Measurements from ENCODE around the gene NFAT5. TPM values are rescaled to one million over a fixed set of nuclear protein-coding genes. Genes with fewer than 3 reads are reported as not detected.

The NFAT5 gene
- total and polyA plus RNA-seq, 2 donors from 2014 or later = 1.9 to 83.7 TPM

DNA sequence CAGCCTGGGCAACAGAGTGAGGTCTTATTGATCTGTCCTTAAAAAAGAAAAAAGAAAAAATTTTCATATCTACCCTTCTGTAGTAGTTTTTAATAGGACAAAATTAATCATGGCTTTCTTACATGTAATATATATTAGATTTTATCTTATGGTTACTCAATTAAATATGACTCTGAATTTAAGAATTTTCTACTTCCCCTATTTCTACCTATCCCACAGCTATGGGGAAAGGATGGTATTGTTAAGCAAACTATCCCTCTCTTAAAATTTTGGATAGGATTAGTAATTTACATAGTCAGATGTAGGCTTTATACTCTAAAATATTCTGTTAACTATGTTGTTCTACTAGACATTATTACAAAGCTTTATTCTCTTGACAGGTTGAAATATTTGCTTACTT is 98.1 kb downstream of the NFAT5 start:
- Histone ChIP-seq H3K9me3 (ENCODE audit: control insufficient read depth in 2 of 3, insufficient read depth in 1 of 3, low read length in 3 of 3) (no peaks in the 10 kb centered on the region), H3K36me3 (ENCODE audit: control insufficient read depth in 2 of 3, insufficient read depth in 3 of 3, low read length in 3 of 3) (peaks cover 0 to 15% (median 3%) of the 10 kb centered on the region in 3 donors), H3K4me1 (ENCODE audit: control insufficient read depth in 2 of 3, insufficient read depth in 2 of 3, low read depth in 1 of 3, low read length in 3 of 3) (no peaks in the 10 kb centered on the region), H3K27me3 (ENCODE audit: control insufficient read depth, insufficient read depth, low read length) (no peaks in the 10 kb centered on the region), H3K9ac (ENCODE audit: low read length in 3 of 3) (no peak overlapping the region), H3K4me3 (ENCODE audit: low read length in 3 of 3) (no peak overlapping the region), H3K27ac (ENCODE audit: low read depth in 2 of 2, low read length in 2 of 2) (no peak overlapping the region)
- FAIRE-seq = no peak
- TF ChIP-seq, protein P1, sequence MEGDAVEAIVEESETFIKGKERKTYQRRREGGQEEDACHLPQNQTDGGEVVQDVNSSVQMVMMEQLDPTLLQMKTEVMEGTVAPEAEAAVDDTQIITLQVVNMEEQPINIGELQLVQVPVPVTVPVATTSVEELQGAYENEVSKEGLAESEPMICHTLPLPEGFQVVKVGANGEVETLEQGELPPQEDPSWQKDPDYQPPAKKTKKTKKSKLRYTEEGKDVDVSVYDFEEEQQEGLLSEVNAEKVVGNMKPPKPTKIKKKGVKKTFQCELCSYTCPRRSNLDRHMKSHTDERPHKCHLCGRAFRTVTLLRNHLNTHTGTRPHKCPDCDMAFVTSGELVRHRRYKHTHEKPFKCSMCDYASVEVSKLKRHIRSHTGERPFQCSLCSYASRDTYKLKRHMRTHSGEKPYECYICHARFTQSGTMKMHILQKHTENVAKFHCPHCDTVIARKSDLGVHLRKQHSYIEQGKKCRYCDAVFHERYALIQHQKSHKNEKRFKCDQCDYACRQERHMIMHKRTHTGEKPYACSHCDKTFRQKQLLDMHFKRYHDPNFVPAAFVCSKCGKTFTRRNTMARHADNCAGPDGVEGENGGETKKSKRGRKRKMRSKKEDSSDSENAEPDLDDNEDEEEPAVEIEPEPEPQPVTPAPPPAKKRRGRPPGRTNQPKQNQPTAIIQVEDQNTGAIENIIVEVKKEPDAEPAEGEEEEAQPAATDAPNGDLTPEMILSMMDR (IDR thresholded peaks at IDR 0.05; ENCODE audit: borderline replicate concordance, extremely low read depth, insufficient read depth) = no peak
- intact Hi-C loops (cut with DNase I) = no loop called here
- no peak for DNase-seq

GRCh38 chr16:69669577-69669976 is 103.8 kb downstream of the NFAT5 start:
- intact Hi-C loops (cut with DNase I) = no loop called here
- Histone ChIP-seq H3K9ac (ENCODE audit: low read length in 3 of 3) (no peak overlapping the region), H3K36me3 (ENCODE audit: control insufficient read depth in 2 of 3, insufficient read depth in 3 of 3, low read length in 3 of 3) (peaks cover 0 to 10% (median 4%) of the 10 kb centered on the region in 3 donors), H3K27ac (ENCODE audit: low read depth in 2 of 2, low read length in 2 of 2) (no peak overlapping the region), H3K4me1 (ENCODE audit: control insufficient read depth in 2 of 3, insufficient read depth in 2 of 3, low read depth in 1 of 3, low read length in 3 of 3) (no peaks in the 10 kb centered on the region), H3K9me3 (ENCODE audit: control insufficient read depth in 2 of 3, insufficient read depth in 1 of 3, low read length in 3 of 3) (no peaks in the 10 kb centered on the region), H3K27me3 (ENCODE audit: control insufficient read depth, insufficient read depth, low read length) (no peaks in the 10 kb centered on the region), H3K4me3 (ENCODE audit: low read length in 3 of 3) (no peak overlapping the region)
- TF ChIP-seq, protein P1 (IDR thresholded peaks at IDR 0.05; ENCODE audit: borderline replicate concordance, extremely low read depth, insufficient read depth) = no peak
- no peak for FAIRE-seq
- no peak for DNase-seq

- Histone ChIP-seq H3K36me3 (ENCODE audit: control insufficient read depth in 2 of 3, insufficient read depth in 3 of 3, low read length in 3 of 3) (peaks cover 7 to 16% (median 8%) of the 10 kb centered on the region in 3 donors), H3K9me3 (ENCODE audit: control insufficient read depth in 2 of 3, insufficient read depth in 1 of 3, low read length in 3 of 3) (no peaks in the 10 kb centered on the region), H3K4me3 (ENCODE audit: low read length in 3 of 3) (no peak overlapping the region), H3K4me1 (ENCODE audit: control insufficient read depth in 2 of 3, insufficient read depth in 2 of 3, low read depth in 1 of 3, low read length in 3 of 3) (no peaks in the 10 kb centered on the region), H3K27me3 (ENCODE audit: control insufficient read depth, insufficient read depth, low read length) (no peaks in the 10 kb centered on the region), H3K9ac (ENCODE audit: low read length in 3 of 3) (no peak overlapping the region), H3K27ac (ENCODE audit: low read depth in 2 of 2, low read length in 2 of 2) (no peak overlapping the region)
- FAIRE-seq = no peak
- TF ChIP-seq, protein P1 (IDR thresholded peaks at IDR 0.05; ENCODE audit: borderline replicate concordance, extremely low read depth, insufficient read depth) = no peak
- no peak for DNase-seq
- intact Hi-C loops (cut with DNase I) = no loop called here
These were observed 106.7 kb downstream of the NFAT5 start for GRCh38 chr16:69672315-69672997.

Measured in kidney (tissue), 14 donors.